ENCODE data around the gene ARHGEF37.

Gene ARHGEF37

DNA sequence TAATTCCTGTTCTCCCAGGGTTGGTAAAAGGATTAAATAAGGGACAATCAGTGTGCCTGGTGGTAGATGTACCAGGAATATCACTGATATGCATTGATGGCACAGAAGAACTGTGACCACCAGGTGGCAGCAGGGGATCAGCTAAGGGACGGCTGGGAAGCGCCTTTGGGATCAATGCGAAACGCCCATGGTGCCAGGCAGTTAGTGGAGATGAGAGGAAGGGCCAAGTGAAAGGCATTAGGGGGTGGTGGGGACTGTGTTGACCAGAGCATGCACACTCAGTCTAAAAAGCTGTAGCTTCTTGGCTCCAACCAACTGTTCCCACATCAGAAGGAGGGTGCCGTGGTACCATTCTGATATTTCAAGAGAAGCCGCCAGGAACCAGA lies 55.6 kb downstream of the ARHGEF37 start:
- Histone ChIP-seq H3K4me3 (ENCODE audit: low read depth in 1 of 2, low read length in 2 of 2) (no peak overlapping the region), H3K36me3 (ENCODE audit: insufficient read depth, low read length) (no peaks in the 10 kb centered on the region), H4K20me1 (ENCODE audit: insufficient read depth, low read length) (no peaks in the 10 kb centered on the region), H3K79me2 (ENCODE audit: insufficient read depth, low read length) (no peaks in the 10 kb centered on the region), H3K4me1 (ENCODE audit: insufficient read depth, low read length) (no peaks in the 10 kb centered on the region), H2AFZ (ENCODE audit: low read depth, low read length) (no peak overlapping the region), H3K27ac (ENCODE audit: low read length) (no peak overlapping the region), H3K9me3 (ENCODE audit: insufficient read depth, low read length, severe bottlenecking) (no peaks in the 10 kb centered on the region), H3K27me3 (ENCODE audit: insufficient read depth, low read length, poor library complexity) (peaks cover 13% of the 10 kb centered on the region), H3K9ac (ENCODE audit: low read depth, low read length) (no peak overlapping the region), H3K4me2 (ENCODE audit: insufficient read depth, low read length) (no peak overlapping the region)
- no peak for TF ChIP-seq EZH2 (IDR thresholded peaks at IDR 0.05; ENCODE audit: borderline replicate concordance, low read depth, low read length, severe bottlenecking)
- TF ChIP-seq, protein P1, sequence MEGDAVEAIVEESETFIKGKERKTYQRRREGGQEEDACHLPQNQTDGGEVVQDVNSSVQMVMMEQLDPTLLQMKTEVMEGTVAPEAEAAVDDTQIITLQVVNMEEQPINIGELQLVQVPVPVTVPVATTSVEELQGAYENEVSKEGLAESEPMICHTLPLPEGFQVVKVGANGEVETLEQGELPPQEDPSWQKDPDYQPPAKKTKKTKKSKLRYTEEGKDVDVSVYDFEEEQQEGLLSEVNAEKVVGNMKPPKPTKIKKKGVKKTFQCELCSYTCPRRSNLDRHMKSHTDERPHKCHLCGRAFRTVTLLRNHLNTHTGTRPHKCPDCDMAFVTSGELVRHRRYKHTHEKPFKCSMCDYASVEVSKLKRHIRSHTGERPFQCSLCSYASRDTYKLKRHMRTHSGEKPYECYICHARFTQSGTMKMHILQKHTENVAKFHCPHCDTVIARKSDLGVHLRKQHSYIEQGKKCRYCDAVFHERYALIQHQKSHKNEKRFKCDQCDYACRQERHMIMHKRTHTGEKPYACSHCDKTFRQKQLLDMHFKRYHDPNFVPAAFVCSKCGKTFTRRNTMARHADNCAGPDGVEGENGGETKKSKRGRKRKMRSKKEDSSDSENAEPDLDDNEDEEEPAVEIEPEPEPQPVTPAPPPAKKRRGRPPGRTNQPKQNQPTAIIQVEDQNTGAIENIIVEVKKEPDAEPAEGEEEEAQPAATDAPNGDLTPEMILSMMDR (IDR thresholded peaks at IDR 0.05; ENCODE audit: borderline replicate concordance, extremely low read depth, low read length, poor library complexity, severe bottlenecking): peak; percentile 93
- peak; percentile 91 for ATAC-seq (ENCODE audit: insufficient read depth, low read depth)
- peak; percentile 13 for DNase-seq

GRCh38 chr5:149638136-149638535 lies 56.8 kb downstream of the ARHGEF37 start:
- no peaks in the 10 kb centered on the region for H4K20me1 ChIP-seq (ENCODE audit: insufficient read depth, low read length)
- no peak overlapping the region for H3K9ac ChIP-seq (ENCODE audit: low read depth, low read length)
- H3K4me2 ChIP-seq (ENCODE audit: insufficient read depth, low read length): no peak overlapping the region
- TF ChIP-seq, protein P1 (IDR thresholded peaks at IDR 0.05; ENCODE audit: borderline replicate concordance, extremely low read depth, low read length, poor library complexity, severe bottlenecking): no peak
- TF ChIP-seq EZH2 (IDR thresholded peaks at IDR 0.05; ENCODE audit: borderline replicate concordance, low read depth, low read length, severe bottlenecking): no peak
- ATAC-seq (ENCODE audit: insufficient read depth, low read depth) (no peak), DNase-seq (no peak)
- peaks cover 7% of the 10 kb centered on the region for H3K27me3 ChIP-seq (ENCODE audit: insufficient read depth, low read length, poor library complexity)
- no peak overlapping the region for H3K4me3 ChIP-seq (ENCODE audit: low read depth in 1 of 2, low read length in 2 of 2)
- no peaks in the 10 kb centered on the region for H3K9me3 ChIP-seq (ENCODE audit: insufficient read depth, low read length, severe bottlenecking)
- H3K27ac ChIP-seq (ENCODE audit: low read length): no peak overlapping the region
- no peaks in the 10 kb centered on the region for H3K36me3 ChIP-seq (ENCODE audit: insufficient read depth, low read length)
- H2AFZ ChIP-seq (ENCODE audit: low read depth, low read length): no peak overlapping the region
- H3K4me1 ChIP-seq (ENCODE audit: insufficient read depth, low read length): no peaks in the 10 kb centered on the region
- H3K79me2 ChIP-seq (ENCODE audit: insufficient read depth, low read length): no peaks in the 10 kb centered on the region

DNA sequence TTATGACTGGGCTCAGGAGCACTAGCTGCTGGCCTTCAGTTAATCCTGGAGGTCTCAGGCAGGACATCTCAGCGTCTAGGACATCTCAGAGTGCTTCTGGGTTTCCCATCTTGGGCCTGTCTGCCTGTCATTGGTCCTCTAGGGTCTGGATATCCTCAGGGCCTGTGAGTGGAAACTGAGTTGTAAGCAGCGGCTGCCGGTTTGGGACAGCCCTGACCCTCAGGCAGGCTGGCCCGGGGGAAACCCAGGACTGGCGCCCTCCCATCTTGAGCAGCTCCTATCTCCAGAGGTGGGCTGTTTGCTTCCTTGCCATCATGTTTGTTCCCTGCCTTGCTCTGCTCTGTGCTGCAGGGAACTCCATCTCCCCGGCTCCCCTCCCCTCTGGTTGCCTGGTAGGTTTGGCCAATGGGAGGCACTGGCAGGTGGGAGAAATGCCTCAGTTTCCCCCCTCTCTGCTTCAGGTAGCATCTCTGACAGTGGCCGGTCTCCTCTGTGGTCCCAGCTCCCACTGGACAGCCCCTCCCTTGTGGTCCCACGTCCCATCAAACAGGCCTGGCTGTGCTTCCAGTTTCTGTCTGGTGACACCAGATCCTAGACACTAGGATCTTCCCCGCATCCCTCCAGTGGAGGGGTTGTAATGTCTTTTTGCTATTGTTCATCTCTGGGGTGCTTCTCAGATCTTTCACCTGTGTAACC lies 57.4 kb downstream of the ARHGEF37 start:
- no peak overlapping the region for H2AFZ ChIP-seq (ENCODE audit: low read depth, low read length)
- ATAC-seq (ENCODE audit: insufficient read depth, low read depth) (no peak), DNase-seq (no peak)
- H3K4me2 ChIP-seq (ENCODE audit: insufficient read depth, low read length): no peak overlapping the region
- no peaks in the 10 kb centered on the region for H4K20me1 ChIP-seq (ENCODE audit: insufficient read depth, low read length)
- no peaks in the 10 kb centered on the region for H3K79me2 ChIP-seq (ENCODE audit: insufficient read depth, low read length)
- H3K27me3 ChIP-seq (ENCODE audit: insufficient read depth, low read length, poor library complexity): peaks cover 7% of the 10 kb centered on the region
- no peak for TF ChIP-seq EZH2 (IDR thresholded peaks at IDR 0.05; ENCODE audit: borderline replicate concordance, low read depth, low read length, severe bottlenecking)
- TF ChIP-seq, protein P1 (IDR thresholded peaks at IDR 0.05; ENCODE audit: borderline replicate concordance, extremely low read depth, low read length, poor library complexity, severe bottlenecking): no peak
- H3K4me3 ChIP-seq (ENCODE audit: low read depth in 1 of 2, low read length in 2 of 2): no peak overlapping the region
- no peaks in the 10 kb centered on the region for H3K36me3 ChIP-seq (ENCODE audit: insufficient read depth, low read length)
- H3K9me3 ChIP-seq (ENCODE audit: insufficient read depth, low read length, severe bottlenecking): no peaks in the 10 kb centered on the region
- no peak overlapping the region for H3K27ac ChIP-seq (ENCODE audit: low read length)
- H3K4me1 ChIP-seq (ENCODE audit: insufficient read depth, low read length): no peaks in the 10 kb centered on the region
- H3K9ac ChIP-seq (ENCODE audit: low read depth, low read length): no peak overlapping the region

Data from DND-41 (cell line).